Measurements from ENCODE around the gene HDAC3. TPM values are rescaled to one million over a fixed set of nuclear protein-coding genes. Genes with fewer than 3 reads are reported as not detected.

The HDAC3 gene
- total RNA-seq, 1 donor from 2014 or later = 101 TPM

GRCh38 chr5:141657404-141657803, 20.8 kb upstream of the HDAC3 start:
- Mint-ChIP-seq H3K36me3 (ENCODE audit: insufficient read depth) (no peaks in the 10 kb centered on the region), H3K27ac (no peak overlapping the region), H3K4me3 (ENCODE audit: low read depth) (no peak overlapping the region), H3K9me3 (ENCODE audit: low read depth) (no peaks in the 10 kb centered on the region), H3K27me3 (peaks cover 8% of the 10 kb centered on the region), H3K4me1 (ENCODE audit: low read depth) (no peaks in the 10 kb centered on the region)
- no peak for TF ChIP-seq CTCF (IDR thresholded peaks at IDR 0.05; ENCODE audit: unreplicated experiment)
- DNase-seq (ENCODE audit: low spot score, unreplicated experiment) = no peak

- no peak overlapping the region for H3K27ac Mint-ChIP-seq
- no peak overlapping the region for H3K4me3 Mint-ChIP-seq (ENCODE audit: low read depth)
- DNase-seq (ENCODE audit: low spot score, unreplicated experiment) = no peak
- no peaks in the 10 kb centered on the region for H3K4me1 Mint-ChIP-seq (ENCODE audit: low read depth)
- no peak for TF ChIP-seq CTCF (IDR thresholded peaks at IDR 0.05; ENCODE audit: unreplicated experiment)
- H3K27me3 Mint-ChIP-seq = peaks cover 14% of the 10 kb centered on the region
- no peaks in the 10 kb centered on the region for H3K36me3 Mint-ChIP-seq (ENCODE audit: insufficient read depth)
- no peaks in the 10 kb centered on the region for H3K9me3 Mint-ChIP-seq (ENCODE audit: low read depth)
Measured at GRCh38 chr5:141656396-141656795, 19.7 kb upstream of the HDAC3 start.

- Mint-ChIP-seq H3K36me3 (ENCODE audit: insufficient read depth) (no peaks in the 10 kb centered on the region), H3K27ac (no peak overlapping the region), H3K9me3 (ENCODE audit: low read depth) (no peaks in the 10 kb centered on the region), H3K27me3 (peaks cover 14% of the 10 kb centered on the region), H3K4me3 (ENCODE audit: low read depth) (no peak overlapping the region), H3K4me1 (ENCODE audit: low read depth) (peaks cover 2% of the 10 kb centered on the region)
- TF ChIP-seq CTCF (IDR thresholded peaks at IDR 0.05; ENCODE audit: unreplicated experiment) = no peak
- DNase-seq (ENCODE audit: low spot score, unreplicated experiment) = no peak
Measured at GRCh38 chr5:141655020-141655419, 18.4 kb upstream of the HDAC3 start.

- H3K27me3 Mint-ChIP-seq = peaks cover 14% of the 10 kb centered on the region
- H3K36me3 Mint-ChIP-seq (ENCODE audit: insufficient read depth) = no peaks in the 10 kb centered on the region
- no peak overlapping the region for H3K27ac Mint-ChIP-seq
- no peak overlapping the region for H3K4me3 Mint-ChIP-seq (ENCODE audit: low read depth)
- peaks cover 2% of the 10 kb centered on the region for H3K4me1 Mint-ChIP-seq (ENCODE audit: low read depth)
- no peak for TF ChIP-seq CTCF (IDR thresholded peaks at IDR 0.05; ENCODE audit: unreplicated experiment)
- no peaks in the 10 kb centered on the region for H3K9me3 Mint-ChIP-seq (ENCODE audit: low read depth)
- DNase-seq (ENCODE audit: low spot score, unreplicated experiment) = no peak
Measured at GRCh38 chr5:141654298-141654697, 17.6 kb upstream of the HDAC3 start.

- Mint-ChIP-seq H3K36me3 (ENCODE audit: insufficient read depth) (no peaks in the 10 kb centered on the region), H3K27me3 (peaks cover 14% of the 10 kb centered on the region), H3K4me1 (ENCODE audit: low read depth) (peaks cover 2% of the 10 kb centered on the region), H3K9me3 (ENCODE audit: low read depth) (no peaks in the 10 kb centered on the region), H3K27ac (no peak overlapping the region), H3K4me3 (ENCODE audit: low read depth) (peak overlapping the region; percentile 94)
- DNase-seq (ENCODE audit: low spot score, unreplicated experiment) = no peak
- no peak for TF ChIP-seq CTCF (IDR thresholded peaks at IDR 0.05; ENCODE audit: unreplicated experiment)
Measured at GRCh38 chr5:141651728-141652105, 15.1 kb upstream of the HDAC3 start.
